ENCODE results near the gene DPP6.

- TF ChIP-seq CTCF (IDR thresholded peaks at IDR 0.05 in 8 of 11, conservative IDR thresholded peaks at IDR 0.05 in 3 of 11) (no peak), POLR2AphosphoS5 (IDR thresholded peaks at IDR 0.05) (no peak)
Measured at GRCh38 chr7:154553711-154554265, 501.6 kb downstream of the DPP6 start.
